Adrenal gland (tissue), 19 donors: Measurements from ENCODE around the gene CR2. TPM values are rescaled to one million over a fixed set of nuclear protein-coding genes. Genes with fewer than 3 reads are reported as not detected.
A peak's percentile ranks its signal among the peaks of the same experiment; 100 is the strongest.

Experiments used
- DNase-seq, 7 donors: peaks; one replicate each; pipeline ENCODE4 v3.0.0-alpha.2; 2019 to 2020
- H3K27ac ChIP-seq, 5 donors: fragments of 200-600 bp; sonication (generic) in 4 of 5; 1 replicate in 3 of 5; 2 replicates in 2 of 5; pipeline versions ENCODE4 v1.5.1 to v1.8.0; 2016 to 2020; ENCODE audit warnings: mild to moderate bottlenecking in 1 of 5
- H3K27me3 ChIP-seq: fragments of 200-600 bp; 2 replicates; pipeline ENCODE4 v1.8.0; 2021
- H3K36me3 ChIP-seq, 2 donors: fragments of 200-600 bp; replicated peaks in 1 of 2; 1 replicate in 1 of 2; 2 replicates in 1 of 2; pipeline versions ENCODE4 v1.5.1 to v1.8.0; 2018 to 2022
- H3K4me1 ChIP-seq, 2 donors: fragments of 200-600 bp; replicated peaks in 1 of 2; 1 replicate in 1 of 2; 2 replicates in 1 of 2; pipeline versions ENCODE4 v1.5.1 to v1.8.0; 2018 to 2021
- H3K4me3 ChIP-seq, 4 donors: fragments of 200-600 bp; sonication (generic) in 3 of 4; one replicate each; pipeline ENCODE4 v1.5.1; 2016 to 2018
- H3K9me3 ChIP-seq, 3 donors: fragments of 200-600 bp; sonication (generic) in 1 of 3; replicated peaks in 1 of 3; 1 replicate in 2 of 3; 2 replicates in 1 of 3; pipeline versions ENCODE4 v1.5.1 to v1.8.0; 2016 to 2021
- POLR2A ChIP-seq, 2 donors: fragments of 450-650 bp; IDR thresholded peaks; one replicate each; pipeline ENCODE4 v1.6.1; 2017; ENCODE audit warnings: antibody characterized with exemption in 2 of 2, mild to moderate bottlenecking in 2 of 2, moderate library complexity in 1 of 2
- WGBS, 4 donors: extraction: QIAGEN DNeasy Blood & Tissue Kit in 2 of 4; methylation state at CpG; one replicate each; pipeline versions ENCODE4 v1.1.5 to v1.1.7; 2013 to 2017; 5-methylcytosine and 5-hydroxymethylcytosine counted together
- intact Hi-C, 2 donors: fragments of 100-400 bp; cut with DNase I; formaldehyde crosslinking; loops; one replicate each; pipeline versions ENCODE4 v1.14.1 to v1.15.0; 2022 to 2023
- long read RNA-seq, 10 donors: library from polyadenylated mRNA in 3 of 10; unstranded in 2 of 10; stranded (forward) in 1 of 10; transcript quantifications; one replicate each; pipeline ENCODE4 v2.0.0 and lab custom pipeline, GENCODE V29; 2021 to 2026
- polyA plus RNA-seq, 3 donors: library from polyadenylated mRNA; stranded (reverse); fragments of 200-250 nt in 2 of 3; fragments of 350-450 nt in 1 of 3; fragmentation: Illumina TruSeq in 1 of 3; extraction: RNeasy Lipid Tissue Mini Kit (QIAGEN cat#74804) in 1 of 3; gene quantifications; one replicate each; pipeline ENCODE4 v1.2.3, GENCODE V29; 2013 to 2014
- total RNA-seq, 9 donors: library from RNA; depleted of rRNA in 4 of 9; stranded (reverse); fragments of >200 nt in 4 of 9; fragments of 120-200 nt in 1 of 9; fragmentation: NEBNext Ultra II Directional in 1 of 9; extraction: Animal tissue kit (Norgen Biotek cat#: 25700) in 1 of 9; gene quantifications; one replicate each; pipeline versions ENCODE4 v1.1.0 to v1.2.4, GENCODE V29; 2013 to 2023
- TF ChIP-seq, protein P1 (sequence below), 6 experiments: fragments of 450-650 bp in 4 of 6; fragments of 200-600 bp in 2 of 6; sonication (generic) in 1 of 6; IDR thresholded peaks; 1 replicate in 5 of 6; 2 replicates in 1 of 6; pipeline versions ENCODE4 v1.5.1 to v1.8.0; 2016 to 2021; ENCODE audit warnings: antibody characterized with exemption in 6 of 6, mild to moderate bottlenecking in 2 of 6, moderate library complexity in 1 of 6
- donor health status: healthy with polysubstance abuse.
- donor health status: Bipolar disorder and iron deficiency.
- donor health status: DM: yes; HTN: yes; CAD: no.
- donor health status: DM: no; HTN: no; CAD: no.
- donor health status: DM: no; HTN: no; CAD: no.
- donor health status: DM: yes; HTN: yes; CAD: no.

Gene CR2
- total RNA-seq (under 1 TPM in 2 of 9 donors, not detected in 7; 0.06 to 0.11 TPM), polyA plus RNA-seq (under 1 TPM in 2 of 3 donors, not detected in 1; 0.03 to 0.08 TPM)
- long read RNA-seq, donor 1, result 0 reads
- long read RNA-seq, donor 2, result 0 reads
- long read RNA-seq, donor 3, result 0 reads
- long read RNA-seq, donor 4, result 0 reads
- long read RNA-seq, donor 5, result 0 reads
- long read RNA-seq, donor 6, result 0 reads
- long read RNA-seq, donor 7, result 0 reads
- long read RNA-seq, donor 8, result 0 reads
- long read RNA-seq, donor 9, result 0 reads
- long read RNA-seq, donor 10, result 0 reads

DNA sequence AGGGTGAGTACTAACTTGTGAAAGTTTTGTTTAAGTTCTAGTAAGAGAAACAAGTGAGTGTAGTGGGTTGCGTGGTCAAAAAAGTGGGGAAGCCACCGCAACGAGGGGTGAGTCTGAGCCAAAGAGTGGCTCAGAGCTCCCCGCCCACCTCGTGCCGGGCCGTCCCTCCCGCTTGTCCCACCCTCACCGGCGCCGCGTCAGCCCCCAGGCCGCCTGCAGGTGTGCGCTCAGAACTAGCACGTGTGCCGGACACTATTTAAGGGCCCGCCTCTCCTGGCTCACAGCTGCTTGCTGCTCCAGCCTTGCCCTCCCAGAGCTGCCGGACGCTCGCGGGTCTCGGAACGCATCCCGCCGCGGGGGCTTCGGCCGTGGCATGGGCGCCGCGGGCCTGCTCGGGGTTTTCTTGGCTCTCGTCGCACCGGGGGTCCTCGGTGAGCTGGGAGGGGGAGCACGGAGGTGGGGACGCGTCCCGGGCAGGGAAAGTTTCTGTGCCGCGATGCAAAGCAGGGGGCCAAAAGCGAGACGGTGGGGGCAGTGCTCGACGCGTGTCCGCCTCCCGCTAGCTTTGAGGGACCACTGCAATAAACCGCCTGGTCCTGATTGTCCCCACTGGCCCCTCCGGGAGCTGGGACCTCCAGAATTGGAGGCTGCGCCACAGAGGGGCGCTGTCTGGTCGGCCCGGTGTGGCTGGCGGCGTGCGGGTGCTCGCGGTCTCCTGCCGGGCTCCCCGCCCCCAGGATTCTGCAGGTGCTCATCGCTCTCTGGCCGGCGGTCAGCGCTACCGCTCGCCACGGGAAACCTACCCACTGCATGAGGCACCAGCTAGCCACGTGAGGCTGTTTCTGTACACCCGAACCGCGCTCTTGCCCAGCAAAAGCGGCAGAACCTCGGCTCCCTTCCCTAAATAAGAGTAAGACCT is at the start of gene CR2:
TSS of gene CR2 (plus strand) at position 283 of the 919 bp plus-strand sequence. CDS start at position 374, 91 bp downstream.
- peak in 6 of 7 donors; percentile 16 to 27 (median 20) for DNase-seq
- H3K27me3 ChIP-seq, result peaks cover 39% of the 10 kb centered on the region
- H3K4me1 ChIP-seq, result peaks cover 9 to 10% of the 10 kb centered on the region in 2 donors
- intact Hi-C loops, result no loop called here
- H3K4me3 ChIP-seq, result peak within 1 kb of the TSS in 2 of 4 donors; percentile 5 to 59
- TF ChIP-seq, protein P1, sequence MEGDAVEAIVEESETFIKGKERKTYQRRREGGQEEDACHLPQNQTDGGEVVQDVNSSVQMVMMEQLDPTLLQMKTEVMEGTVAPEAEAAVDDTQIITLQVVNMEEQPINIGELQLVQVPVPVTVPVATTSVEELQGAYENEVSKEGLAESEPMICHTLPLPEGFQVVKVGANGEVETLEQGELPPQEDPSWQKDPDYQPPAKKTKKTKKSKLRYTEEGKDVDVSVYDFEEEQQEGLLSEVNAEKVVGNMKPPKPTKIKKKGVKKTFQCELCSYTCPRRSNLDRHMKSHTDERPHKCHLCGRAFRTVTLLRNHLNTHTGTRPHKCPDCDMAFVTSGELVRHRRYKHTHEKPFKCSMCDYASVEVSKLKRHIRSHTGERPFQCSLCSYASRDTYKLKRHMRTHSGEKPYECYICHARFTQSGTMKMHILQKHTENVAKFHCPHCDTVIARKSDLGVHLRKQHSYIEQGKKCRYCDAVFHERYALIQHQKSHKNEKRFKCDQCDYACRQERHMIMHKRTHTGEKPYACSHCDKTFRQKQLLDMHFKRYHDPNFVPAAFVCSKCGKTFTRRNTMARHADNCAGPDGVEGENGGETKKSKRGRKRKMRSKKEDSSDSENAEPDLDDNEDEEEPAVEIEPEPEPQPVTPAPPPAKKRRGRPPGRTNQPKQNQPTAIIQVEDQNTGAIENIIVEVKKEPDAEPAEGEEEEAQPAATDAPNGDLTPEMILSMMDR (IDR thresholded peaks at IDR 0.05), result no peak
- no peak for TF ChIP-seq POLR2A (IDR thresholded peaks at IDR 0.05)
- WGBS, 4 donors, result 1 to 3% (median 3%) methylated on average over 36 to 75 of the region's 75 CpGs
- H3K27ac ChIP-seq, result no peak within 1 kb of the TSS
- H3K36me3 ChIP-seq, result no peaks in the 10 kb centered on the region
- no peaks in the 10 kb centered on the region for H3K9me3 ChIP-seq

DNA sequence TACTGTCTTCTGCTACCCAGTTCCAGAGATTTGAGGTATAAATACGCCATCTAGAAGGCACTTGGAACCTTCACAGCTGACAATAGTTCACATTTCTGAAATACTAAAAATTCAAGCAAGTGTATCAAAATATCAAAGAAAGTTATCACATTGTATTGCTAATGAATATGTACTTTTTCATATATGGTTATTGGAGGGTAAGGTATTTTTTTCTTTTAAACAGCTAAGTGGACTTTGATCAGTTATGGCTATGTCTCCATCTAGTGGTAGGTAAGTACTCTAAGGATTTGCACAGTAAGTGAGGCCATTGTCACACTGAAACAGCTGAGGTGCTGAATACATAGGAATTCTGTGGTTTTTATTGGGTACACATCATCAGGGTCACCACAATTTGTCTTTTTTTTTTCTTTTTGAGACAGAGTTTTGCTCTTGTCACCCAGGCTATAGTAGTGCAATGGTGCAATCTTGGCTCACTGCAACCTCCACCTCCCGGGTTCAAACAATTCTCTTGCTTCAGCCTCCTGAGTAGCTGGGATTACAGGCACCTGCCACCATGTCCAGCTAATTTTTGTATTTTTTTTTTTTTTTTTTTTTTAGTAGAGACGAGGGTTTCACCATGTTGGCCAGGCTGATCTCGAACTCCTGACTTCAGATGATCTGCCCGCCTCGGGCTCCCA is 49.1 kb upstream of the CR2 start:
- WGBS, 4 donors, result 74 to 82% (median 79%) methylated on average over 6 of the region's 6 CpGs
- Histone ChIP-seq H3K4me3 (no peak overlapping the region), H3K27ac (no peak overlapping the region), H3K9me3 (no peaks in the 10 kb centered on the region), H3K36me3 (no peaks in the 10 kb centered on the region), H3K27me3 (no peaks in the 10 kb centered on the region), H3K4me1 (peaks cover 0 to 5% of the 10 kb centered on the region in 2 donors)
- intact Hi-C loops, result loop anchor here (5.0 to 10.0 kb wide), 3 partner anchors 220 to 333 kb away; no protein-coding TSS in a partner anchor
- peak in 1 of 7 donors; percentile 12 for DNase-seq
- TF ChIP-seq POLR2A (IDR thresholded peaks at IDR 0.05), result no peak
- TF ChIP-seq, protein P1 (IDR thresholded peaks at IDR 0.05), result peak; percentile 63 to 84 (median 78)

GRCh38 chr1:207405814-207406213 is 48.3 kb upstream of the CR2 start:
- DNase-seq, result no peak
- TF ChIP-seq, protein P1 (IDR thresholded peaks at IDR 0.05), result no peak
- TF ChIP-seq POLR2A (IDR thresholded peaks at IDR 0.05), result no peak
- Histone ChIP-seq H3K36me3 (no peaks in the 10 kb centered on the region), H3K27ac (no peak overlapping the region), H3K9me3 (no peaks in the 10 kb centered on the region), H3K4me3 (no peak overlapping the region), H3K4me1 (peaks cover 0 to 5% of the 10 kb centered on the region in 2 donors), H3K27me3 (no peaks in the 10 kb centered on the region)
- intact Hi-C loops, result loop anchor here in 1 of 2 donors (5.0 to 10.0 kb wide), 2 partner anchors 221 to 324 kb away; no protein-coding TSS in a partner anchor
